ENCODE measurements around the gene PIP5K1A. TPM values are rescaled to one million over a fixed set of nuclear protein-coding genes. Genes with fewer than 3 reads are reported as not detected.

Gene PIP5K1A
- total and polyA plus RNA-seq, 9 of the 15 experiments (the other 6 are each of a cell fraction or from before 2014, with no cell fraction given), result 1.9 to 42.4 (median 18.8) TPM

DNA sequence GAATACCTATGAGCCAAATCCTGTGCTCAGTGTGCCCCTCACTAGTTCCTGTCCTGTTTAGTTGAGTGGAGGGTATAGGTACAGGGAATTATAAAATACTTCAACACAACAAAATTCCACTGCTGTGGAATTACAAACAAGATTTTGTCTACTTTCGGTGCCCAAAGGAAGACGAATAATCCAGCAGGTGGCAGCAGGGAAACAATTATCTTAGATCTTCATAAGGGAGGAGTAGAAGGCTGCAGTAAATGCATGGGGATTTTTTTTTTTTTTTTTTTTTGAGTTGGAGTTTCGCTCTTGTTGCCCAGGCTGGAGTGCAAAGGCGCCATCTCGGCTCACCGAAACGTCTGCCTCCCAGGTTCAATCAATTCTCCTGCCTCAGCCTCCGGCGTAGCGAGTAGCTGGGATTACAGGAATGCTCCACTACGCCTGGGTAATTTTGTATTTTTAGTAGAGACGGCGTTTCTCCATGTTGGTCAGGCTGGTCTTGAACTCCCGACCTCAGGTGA lies 2.0 kb upstream of the PIP5K1A start (continued):
- TF ChIP-seq, protein P1, sequence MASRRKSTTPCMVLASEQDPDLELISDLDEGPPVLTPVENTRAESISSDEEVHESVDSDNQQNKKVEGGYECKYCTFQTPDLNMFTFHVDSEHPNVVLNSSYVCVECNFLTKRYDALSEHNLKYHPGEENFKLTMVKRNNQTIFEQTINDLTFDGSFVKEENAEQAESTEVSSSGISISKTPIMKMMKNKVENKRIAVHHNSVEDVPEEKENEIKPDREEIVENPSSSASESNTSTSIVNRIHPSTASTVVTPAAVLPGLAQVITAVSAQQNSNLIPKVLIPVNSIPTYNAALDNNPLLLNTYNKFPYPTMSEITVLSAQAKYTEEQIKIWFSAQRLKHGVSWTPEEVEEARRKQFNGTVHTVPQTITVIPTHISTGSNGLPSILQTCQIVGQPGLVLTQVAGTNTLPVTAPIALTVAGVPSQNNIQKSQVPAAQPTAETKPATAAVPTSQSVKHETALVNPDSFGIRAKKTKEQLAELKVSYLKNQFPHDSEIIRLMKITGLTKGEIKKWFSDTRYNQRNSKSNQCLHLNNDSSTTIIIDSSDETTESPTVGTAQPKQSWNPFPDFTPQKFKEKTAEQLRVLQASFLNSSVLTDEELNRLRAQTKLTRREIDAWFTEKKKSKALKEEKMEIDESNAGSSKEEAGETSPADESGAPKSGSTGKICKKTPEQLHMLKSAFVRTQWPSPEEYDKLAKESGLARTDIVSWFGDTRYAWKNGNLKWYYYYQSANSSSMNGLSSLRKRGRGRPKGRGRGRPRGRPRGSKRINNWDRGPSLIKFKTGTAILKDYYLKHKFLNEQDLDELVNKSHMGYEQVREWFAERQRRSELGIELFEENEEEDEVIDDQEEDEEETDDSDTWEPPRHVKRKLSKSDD (conservative IDR thresholded peaks at IDR 0.05; ENCODE audit: low read length), result no peak
- TF ChIP-seq DPF2 (IDR thresholded peaks at IDR 0.05), result 0 out of 2 replicates have a peak, but pooled peaks have one; percentile 51
- TF ChIP-seq HMGN3 (IDR thresholded peaks at IDR 0.05; ENCODE audit: borderline replicate concordance, extremely low read depth, insufficient read length, low read depth, low read length), result no peak
- TF ChIP-seq, protein P2, sequence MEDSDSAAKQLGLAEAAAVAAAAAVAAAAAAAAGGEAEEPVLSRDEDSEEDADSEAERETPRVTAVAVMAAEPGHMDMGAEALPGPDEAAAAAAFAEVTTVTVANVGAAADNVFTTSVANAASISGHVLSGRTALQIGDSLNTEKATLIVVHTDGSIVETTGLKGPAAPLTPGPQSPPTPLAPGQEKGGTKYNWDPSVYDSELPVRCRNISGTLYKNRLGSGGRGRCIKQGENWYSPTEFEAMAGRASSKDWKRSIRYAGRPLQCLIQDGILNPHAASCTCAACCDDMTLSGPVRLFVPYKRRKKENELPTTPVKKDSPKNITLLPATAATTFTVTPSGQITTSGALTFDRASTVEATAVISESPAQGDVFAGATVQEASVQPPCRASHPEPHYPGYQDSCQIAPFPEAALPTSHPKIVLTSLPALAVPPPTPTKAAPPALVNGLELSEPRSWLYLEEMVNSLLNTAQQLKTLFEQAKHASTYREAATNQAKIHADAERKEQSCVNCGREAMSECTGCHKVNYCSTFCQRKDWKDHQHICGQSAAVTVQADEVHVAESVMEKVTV (CRISPR knock-in tag; IDR thresholded peaks at IDR 0.05), result 0 out of 2 replicates have a peak, but pooled peaks have one; percentile 9
- TF ChIP-seq BDP1 (IDR thresholded peaks at IDR 0.05; ENCODE audit: insufficient read depth, insufficient read length), result no peak
- no peak for TF ChIP-seq GTF2B (IDR thresholded peaks at IDR 0.05; ENCODE audit: extremely low read depth, insufficient read length)
- TF ChIP-seq ZNF165 (CRISPR knock-in tag; IDR thresholded peaks at IDR 0.05; ENCODE audit: borderline replicate concordance), result no peak
- TF ChIP-seq JUNB (CRISPR knock-in tag; conservative IDR thresholded peaks at IDR 0.05), result no peak
- TF ChIP-seq YBX1 (IDR thresholded peaks at IDR 0.05), result no peak
- no peak for TF ChIP-seq PTBP1 (IDR thresholded peaks at IDR 0.05; ENCODE audit: low read depth, low read length)
- no peak for TF ChIP-seq BRD4 (IDR thresholded peaks at IDR 0.05)
- no peak for TF ChIP-seq MBD2 (IDR thresholded peaks at IDR 0.05; ENCODE audit: borderline replicate concordance, low read depth)
- TF ChIP-seq POLR2AphosphoS2 (IDR thresholded peaks at IDR 0.05; ENCODE audit: low read length), result no peak
- TF ChIP-seq TAF1 (IDR thresholded peaks at IDR 0.05; ENCODE audit: control insufficient read depth, extremely low read depth, insufficient read depth, low read length, severe bottlenecking), result no peak
- no peak for TF ChIP-seq FOXM1 (IDR thresholded peaks at IDR 0.05; ENCODE audit: low read depth)
- TF ChIP-seq FOXM1 (CRISPR knock-in tag; IDR thresholded peaks at IDR 0.05; ENCODE audit: low read depth), result no peak
- TF ChIP-seq STAT5A (IDR thresholded peaks at IDR 0.05; ENCODE audit: borderline replicate concordance, low read length), result no peak
- no peak for TF ChIP-seq SMARCC2 (IDR thresholded peaks at IDR 0.05; ENCODE audit: low read depth)
- no peak for TF ChIP-seq NUFIP1 (IDR thresholded peaks at IDR 0.05; ENCODE audit: partially characterized antibody)
- TF ChIP-seq HDAC2 (IDR thresholded peaks at IDR 0.05), result 0 out of 2 replicates have a peak, but pooled peaks have one; percentile 34

Data from K562 (cell line).